HL-60 (cell line): ENCODE data around the gene SMARCA2.

Experiments
- CTCF ChIP-seq: IDR thresholded peaks from one replicate; pipeline ENCODE4 v1.5.1; 2011; ENCODE audit warnings: low read length, control low read depth, inconsistent platforms; ENCODE audit not compliant: insufficient read depth
- GABPA ChIP-seq: IDR thresholded peaks from 2 replicates; pipeline ENCODE4 v1.6.1; 2012; ENCODE audit warnings: low read depth
- POLR2AphosphoS5 ChIP-seq: IDR thresholded peaks from 2 replicates; pipeline ENCODE4 v1.6.1; 2012; ENCODE audit warnings: low read depth
- TF ChIP-seq, protein P1 (sequence below): IDR thresholded peaks from 2 replicates; pipeline ENCODE4 v1.6.1; 2012; ENCODE audit warnings: low read depth; ENCODE audit not compliant: insufficient replicate concordance

DNA sequence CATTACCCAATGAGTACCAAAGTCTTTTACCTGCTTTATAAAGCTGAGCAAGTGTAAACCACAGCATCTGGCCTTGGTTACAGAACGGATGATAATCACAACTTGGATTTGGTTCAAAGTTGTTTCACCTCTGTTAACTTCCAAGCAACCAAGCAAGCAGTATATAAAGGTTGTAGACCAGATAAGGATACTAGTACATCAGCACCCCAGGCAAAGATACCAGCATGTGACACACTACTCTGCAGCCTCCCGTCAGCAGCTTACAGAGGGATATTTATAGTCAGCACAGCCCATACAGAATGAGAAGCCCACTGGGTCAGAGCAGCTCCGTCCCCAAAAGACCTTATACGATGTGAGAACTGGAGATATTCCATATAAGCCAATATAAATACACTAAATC is 193.3 kb downstream of the SMARCA2 start:
- TF ChIP-seq CTCF, result no peak
- no peak for TF ChIP-seq POLR2AphosphoS5
- TF ChIP-seq, protein P1, sequence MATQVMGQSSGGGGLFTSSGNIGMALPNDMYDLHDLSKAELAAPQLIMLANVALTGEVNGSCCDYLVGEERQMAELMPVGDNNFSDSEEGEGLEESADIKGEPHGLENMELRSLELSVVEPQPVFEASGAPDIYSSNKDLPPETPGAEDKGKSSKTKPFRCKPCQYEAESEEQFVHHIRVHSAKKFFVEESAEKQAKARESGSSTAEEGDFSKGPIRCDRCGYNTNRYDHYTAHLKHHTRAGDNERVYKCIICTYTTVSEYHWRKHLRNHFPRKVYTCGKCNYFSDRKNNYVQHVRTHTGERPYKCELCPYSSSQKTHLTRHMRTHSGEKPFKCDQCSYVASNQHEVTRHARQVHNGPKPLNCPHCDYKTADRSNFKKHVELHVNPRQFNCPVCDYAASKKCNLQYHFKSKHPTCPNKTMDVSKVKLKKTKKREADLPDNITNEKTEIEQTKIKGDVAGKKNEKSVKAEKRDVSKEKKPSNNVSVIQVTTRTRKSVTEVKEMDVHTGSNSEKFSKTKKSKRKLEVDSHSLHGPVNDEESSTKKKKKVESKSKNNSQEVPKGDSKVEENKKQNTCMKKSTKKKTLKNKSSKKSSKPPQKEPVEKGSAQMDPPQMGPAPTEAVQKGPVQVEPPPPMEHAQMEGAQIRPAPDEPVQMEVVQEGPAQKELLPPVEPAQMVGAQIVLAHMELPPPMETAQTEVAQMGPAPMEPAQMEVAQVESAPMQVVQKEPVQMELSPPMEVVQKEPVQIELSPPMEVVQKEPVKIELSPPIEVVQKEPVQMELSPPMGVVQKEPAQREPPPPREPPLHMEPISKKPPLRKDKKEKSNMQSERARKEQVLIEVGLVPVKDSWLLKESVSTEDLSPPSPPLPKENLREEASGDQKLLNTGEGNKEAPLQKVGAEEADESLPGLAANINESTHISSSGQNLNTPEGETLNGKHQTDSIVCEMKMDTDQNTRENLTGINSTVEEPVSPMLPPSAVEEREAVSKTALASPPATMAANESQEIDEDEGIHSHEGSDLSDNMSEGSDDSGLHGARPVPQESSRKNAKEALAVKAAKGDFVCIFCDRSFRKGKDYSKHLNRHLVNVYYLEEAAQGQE, result no peak
- TF ChIP-seq GABPA, result no peak
